CD4-positive, CD25-positive, alpha-beta regulatory T cell (primary cell): ENCODE measurements around the gene ATG13. TPM values are rescaled to one million over a fixed set of nuclear protein-coding genes. Genes with fewer than 3 reads are reported as not detected.
A peak's percentile ranks its signal among the peaks of the same experiment; 100 is the strongest.

Experiments
- ATAC-seq, 2 donors: fragments of 150-1000 bp; cut with Tn5 transposase; one replicate each; pipeline ENCODE4 v1.10.0; 2021; ENCODE audit warnings: low read depth in 2 of 2, moderate number of reproducible peaks in 2 of 2, moderate library complexity in 1 of 2
- DNase-seq, 3 donors: peaks; one replicate each; pipeline versions ENCODE4 v3.0.0 to v3.0.0-alpha.2; 2012 to 2022; ENCODE audit warnings: mixed read lengths in 1 of 3
- H3K27ac ChIP-seq: one replicate; pipeline ENCODE4 v1.7.0; 2013; ENCODE audit warnings: mild to moderate bottlenecking, low read length; ENCODE audit not compliant: insufficient read depth, poor library complexity, severe bottlenecking
- H3K27me3 ChIP-seq: one replicate; pipeline ENCODE4 v1.7.0; 2013; ENCODE audit warnings: low read length; ENCODE audit not compliant: control insufficient read depth, insufficient read depth
- H3K36me3 ChIP-seq: one replicate; pipeline ENCODE4 v1.7.0; 2013; ENCODE audit warnings: mild to moderate bottlenecking, low read length, moderate library complexity; ENCODE audit not compliant: control insufficient read depth, insufficient read depth
- H3K4me1 ChIP-seq: 2 replicates; pipeline ENCODE4 v1.7.0; 2013; ENCODE audit warnings: mild to moderate bottlenecking, low read length; ENCODE audit not compliant: insufficient read depth, control insufficient read depth, poor library complexity, severe bottlenecking
- H3K4me3 ChIP-seq: one replicate; pipeline ENCODE4 v1.7.0; 2013; ENCODE audit warnings: low read depth, mild to moderate bottlenecking, low read length, moderate library complexity
- H3K9me3 ChIP-seq, 2 experiments: 1 replicate in 1 of 2; 2 replicates in 1 of 2; pipeline ENCODE4 v1.7.0; 2013; ENCODE audit warnings: low read length in 2 of 2, mild to moderate bottlenecking in 1 of 2, moderate library complexity in 1 of 2; ENCODE audit not compliant: control insufficient read depth in 2 of 2
- H3K27ac Mint-ChIP-seq, 3 donors: one replicate each; pipeline ENCODE4 v1.8.0; 2020 to 2022; ENCODE audit warnings: mild to moderate bottlenecking in 3 of 3, mixed read lengths in 3 of 3, moderate library complexity in 2 of 3
- H3K27me3 Mint-ChIP-seq: one replicate; pipeline ENCODE4 v1.8.0; 2022; ENCODE audit warnings: mild to moderate bottlenecking, mixed read lengths
- H3K36me3 Mint-ChIP-seq: one replicate; pipeline ENCODE4 v1.8.0; 2020; ENCODE audit warnings: mixed read lengths
- H3K4me1 Mint-ChIP-seq, 4 donors: one replicate each; pipeline ENCODE4 v1.8.0; 2020 to 2022; ENCODE audit warnings: mixed read lengths in 4 of 4, mild to moderate bottlenecking in 1 of 4
- H3K4me3 Mint-ChIP-seq, 4 donors: one replicate each; pipeline ENCODE4 v1.8.0; 2020 to 2022; ENCODE audit warnings: mild to moderate bottlenecking in 4 of 4, mixed read lengths in 4 of 4, moderate library complexity in 3 of 4
- H3K9me3 Mint-ChIP-seq, 7 donors: one replicate each; pipeline ENCODE4 v1.8.0; 2020 to 2022; ENCODE audit warnings: mixed read lengths in 7 of 7, mild to moderate bottlenecking in 3 of 7, moderate library complexity in 2 of 7
- polyA plus RNA-seq, 4 donors: library from polyadenylated mRNA; unstranded; fragments of 300-500 nt; fragmentation: Illumina TruSeq; gene quantifications; one replicate each; pipeline ENCODE4 v1.2.3, GENCODE V29; 2021
- total RNA-seq: library from RNA; stranded (reverse); gene quantifications from one replicate; pipeline ENCODE4 v1.2.3, GENCODE V29; 2022

Gene ATG13
- total and polyA plus RNA-seq, 5 donors from 2014 or later = 69.0 to 135 (median 77.1) TPM

DNA sequence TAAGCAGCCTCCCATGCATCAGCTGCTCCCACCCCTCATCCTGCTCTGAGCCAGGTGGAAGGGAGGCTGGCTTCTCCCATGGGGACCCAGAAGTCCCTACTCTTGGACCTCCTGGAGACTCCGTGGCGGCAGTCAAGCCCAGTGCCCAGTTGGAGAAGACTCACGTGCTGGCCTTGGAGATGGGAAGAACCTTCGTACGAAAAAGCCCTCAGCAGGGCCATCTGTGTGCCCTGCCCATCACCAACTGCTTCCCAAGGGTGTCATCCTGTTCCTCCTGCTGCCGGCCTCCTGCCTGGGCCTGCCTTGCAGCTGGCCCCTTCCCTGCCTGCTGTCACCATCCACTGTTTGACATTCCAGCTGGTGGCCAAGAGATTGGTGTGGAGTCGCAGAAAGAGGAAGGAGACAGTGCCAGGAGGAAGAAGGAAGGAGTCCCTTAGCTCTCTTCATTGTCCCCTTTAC, 55.1 kb downstream of the ATG13 start:
- Mint-ChIP-seq H3K27ac (peak overlapping the region; percentile 86 to 95 (median 92)), H3K36me3 (peaks cover 46% of the 10 kb centered on the region), H3K4me1 (peaks cover 15 to 71% (median 40%) of the 10 kb centered on the region in 4 donors), H3K9me3 (peaks cover 0 to 2% (median 0%) of the 10 kb centered on the region in 7 donors), H3K27me3 (no peaks in the 10 kb centered on the region), H3K4me3 (peak overlapping the region in 2 of 4 donors; percentile 43 to 44)
- ATAC-seq (no peak), DNase-seq (no peak)
- H3K36me3 ChIP-seq = peaks cover 64% of the 10 kb centered on the region
- H3K4me3 ChIP-seq = no peak overlapping the region
- peaks cover 59% of the 10 kb centered on the region for H3K4me1 ChIP-seq
- H3K27me3 ChIP-seq = no peaks in the 10 kb centered on the region
- H3K27ac ChIP-seq = peak overlapping the region; percentile 55
- H3K9me3 ChIP-seq = no peaks in the 10 kb centered on the region

- H3K9me3 Mint-ChIP-seq = peaks cover 0 to 2% (median 0%) of the 10 kb centered on the region in 7 donors
- no peaks in the 10 kb centered on the region for H3K27me3 ChIP-seq
- peak overlapping the region; percentile 52 to 92 (median 91) for H3K27ac Mint-ChIP-seq
- H3K36me3 Mint-ChIP-seq = peaks cover 45% of the 10 kb centered on the region
- H3K9me3 ChIP-seq = no peaks in the 10 kb centered on the region
- H3K4me1 ChIP-seq = peaks cover 59% of the 10 kb centered on the region
- ATAC-seq (no peak), DNase-seq (no peak)
- no peak overlapping the region for H3K4me3 ChIP-seq
- H3K36me3 ChIP-seq = peaks cover 63% of the 10 kb centered on the region
- peak overlapping the region; percentile 53 for H3K27ac ChIP-seq
- H3K27me3 Mint-ChIP-seq = no peaks in the 10 kb centered on the region
- H3K4me3 Mint-ChIP-seq = peak overlapping the region in 2 of 4 donors; percentile 21 to 73
- H3K4me1 Mint-ChIP-seq = peaks cover 15 to 70% (median 39%) of the 10 kb centered on the region in 4 donors
Measured at GRCh38 chr11:46673713-46674462, 56.5 kb downstream of the ATG13 start.

DNA sequence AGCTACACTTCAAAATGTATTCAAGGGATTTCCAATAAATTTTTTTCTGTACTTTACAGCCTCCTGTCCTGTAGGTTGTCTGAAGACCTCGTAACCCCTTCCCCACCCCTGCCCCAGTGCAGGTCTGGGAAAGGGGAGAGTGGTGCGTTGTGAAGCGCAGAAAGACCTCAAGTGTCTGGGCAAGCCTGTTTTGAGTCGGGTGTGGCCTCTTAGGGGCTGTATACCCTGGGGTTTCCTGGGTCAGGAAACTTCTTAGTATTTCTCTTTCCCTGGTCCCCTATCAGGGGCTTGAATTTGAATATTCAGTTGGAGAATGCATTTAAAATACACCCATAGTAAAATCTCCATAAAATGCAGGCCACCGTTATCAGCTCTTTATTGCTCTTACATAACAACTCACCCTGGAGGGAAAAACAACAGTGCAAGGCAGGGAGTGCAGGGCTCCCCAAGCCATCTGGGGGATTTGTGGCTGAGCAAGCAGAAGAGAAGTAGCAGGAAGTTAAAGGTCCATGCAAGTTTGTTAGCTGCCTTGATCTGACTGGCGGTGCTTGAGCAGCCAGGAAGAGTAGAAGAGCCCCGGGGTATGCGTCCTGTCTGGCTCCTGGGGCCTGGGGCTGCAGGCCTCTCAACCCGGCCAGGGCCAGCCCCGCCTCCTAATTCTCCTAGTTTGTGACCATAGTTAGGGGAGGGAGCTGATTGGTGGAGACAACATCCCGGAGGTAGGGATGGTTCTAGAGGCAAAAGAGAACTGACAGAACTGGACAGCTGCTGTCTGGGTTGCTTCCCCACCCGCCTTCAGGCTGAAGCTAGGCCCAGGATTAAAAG, 57.3 kb downstream of the ATG13 start:
- peaks cover 57% of the 10 kb centered on the region for H3K4me1 ChIP-seq
- H3K36me3 ChIP-seq = peaks cover 63% of the 10 kb centered on the region
- peak overlapping the region; percentile 17 to 73 (median 46) for H3K4me3 Mint-ChIP-seq
- H3K27me3 ChIP-seq = no peaks in the 10 kb centered on the region
- H3K9me3 ChIP-seq = no peaks in the 10 kb centered on the region
- H3K27me3 Mint-ChIP-seq = no peaks in the 10 kb centered on the region
- H3K4me1 Mint-ChIP-seq = peaks cover 15 to 63% (median 34%) of the 10 kb centered on the region in 4 donors
- H3K4me3 ChIP-seq = no peak overlapping the region
- H3K27ac Mint-ChIP-seq = peak overlapping the region; percentile 80 to 93 (median 91)
- DNase-seq (peak in 2 of 3 donors; percentile 17 to 66), ATAC-seq (peak; percentile 26 to 45)
- peak overlapping the region; percentile 63 for H3K27ac ChIP-seq
- H3K9me3 Mint-ChIP-seq = peaks cover 0 to 2% (median 0%) of the 10 kb centered on the region in 7 donors
- peaks cover 37% of the 10 kb centered on the region for H3K36me3 Mint-ChIP-seq

GRCh38 chr11:46675288-46675851, 58.0 kb downstream of the ATG13 start:
- Mint-ChIP-seq H3K4me1 (peaks cover 15 to 57% (median 30%) of the 10 kb centered on the region in 4 donors), H3K27ac (peak overlapping the region; percentile 80 to 93 (median 91)), H3K36me3 (peaks cover 34% of the 10 kb centered on the region), H3K4me3 (peak overlapping the region in 2 of 4 donors; percentile 70 to 73), H3K27me3 (no peaks in the 10 kb centered on the region), H3K9me3 (peaks cover 0 to 2% (median 0%) of the 10 kb centered on the region in 7 donors)
- Histone ChIP-seq H3K27me3 (no peaks in the 10 kb centered on the region), H3K27ac (peak overlapping the region; percentile 63), H3K36me3 (peaks cover 66% of the 10 kb centered on the region), H3K9me3 (no peaks in the 10 kb centered on the region), H3K4me1 (peaks cover 50% of the 10 kb centered on the region), H3K4me3 (no peak overlapping the region)
- ATAC-seq (no peak), DNase-seq (no peak)

DNA sequence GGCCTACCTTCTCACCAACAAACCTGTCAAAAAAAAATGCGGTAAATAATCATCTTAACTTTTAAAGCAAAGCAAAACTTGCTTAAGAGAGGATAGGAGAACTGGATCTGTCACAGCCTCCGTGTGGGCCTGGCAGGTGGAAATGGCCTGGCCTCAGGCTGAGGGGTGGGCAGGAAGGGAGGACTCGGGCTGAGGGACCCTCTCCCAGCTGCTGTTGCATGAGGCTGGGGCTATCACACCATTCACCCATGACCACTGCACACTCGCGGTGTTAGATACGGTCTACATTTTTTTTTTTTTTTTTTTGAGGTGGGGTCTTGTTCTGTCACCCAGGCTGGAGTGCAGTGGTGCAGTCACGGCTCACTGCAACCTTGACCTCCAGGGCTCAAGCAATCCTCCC, 58.6 kb downstream of the ATG13 start:
- Mint-ChIP-seq H3K4me3 (no peak overlapping the region), H3K27me3 (no peaks in the 10 kb centered on the region), H3K9me3 (peaks cover 0 to 2% (median 0%) of the 10 kb centered on the region in 7 donors), H3K27ac (peak overlapping the region in 2 of 3 donors; percentile 26 to 80), H3K4me1 (peaks cover 13 to 52% (median 28%) of the 10 kb centered on the region in 4 donors), H3K36me3 (peaks cover 36% of the 10 kb centered on the region)
- Histone ChIP-seq H3K4me1 (peaks cover 45% of the 10 kb centered on the region), H3K9me3 (no peaks in the 10 kb centered on the region), H3K27ac (peak overlapping the region; percentile 44), H3K36me3 (peaks cover 67% of the 10 kb centered on the region), H3K4me3 (no peak overlapping the region), H3K27me3 (no peaks in the 10 kb centered on the region)
- DNase-seq (no peak), ATAC-seq (no peak)

DNA sequence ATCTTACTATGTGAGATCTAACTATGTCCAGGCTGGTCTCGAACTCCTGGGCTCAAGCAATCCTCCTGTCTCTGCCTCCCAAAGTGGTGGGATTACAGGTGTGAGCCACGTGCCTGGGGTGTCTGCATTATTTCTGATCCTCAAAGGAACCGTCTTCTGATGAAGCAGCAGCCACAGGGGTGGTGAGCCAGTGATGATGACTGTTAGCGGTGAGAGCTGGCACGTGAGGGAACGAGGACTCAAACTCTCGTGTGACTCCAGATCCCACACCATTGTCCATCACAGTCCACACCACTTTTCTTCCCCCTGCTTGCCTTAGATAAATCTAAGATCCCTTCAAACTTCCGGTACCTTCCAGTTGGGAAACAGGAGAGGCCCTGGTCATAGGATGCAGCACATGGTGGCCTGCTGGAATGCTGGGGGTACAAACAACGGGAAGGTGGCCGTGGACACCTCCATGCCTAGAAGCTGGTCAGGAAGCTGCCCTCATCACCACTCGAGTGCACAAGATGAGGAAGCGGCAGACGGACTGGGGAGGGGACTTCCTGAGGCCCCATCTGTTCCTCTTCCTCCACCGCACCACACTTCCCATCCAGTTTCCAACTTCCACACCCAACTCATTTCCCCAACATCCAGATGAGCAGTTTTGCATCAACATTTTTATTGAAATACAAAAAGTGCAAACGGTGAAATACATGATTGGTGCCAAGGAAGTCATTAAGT, 59.2 kb downstream of the ATG13 start:
- Mint-ChIP-seq H3K4me3 (peak overlapping the region in 1 of 4 donors; percentile 31), H3K4me1 (peaks cover 11 to 46% (median 23%) of the 10 kb centered on the region in 4 donors), H3K27me3 (no peaks in the 10 kb centered on the region), H3K9me3 (peaks cover 0 to 2% (median 0%) of the 10 kb centered on the region in 7 donors), H3K36me3 (peaks cover 33% of the 10 kb centered on the region), H3K27ac (peak overlapping the region; percentile 14 to 84 (median 82))
- no peaks in the 10 kb centered on the region for H3K27me3 ChIP-seq
- peaks cover 38% of the 10 kb centered on the region for H3K4me1 ChIP-seq
- ATAC-seq = no peak
- DNase-seq = no peak
- H3K9me3 ChIP-seq = no peaks in the 10 kb centered on the region
- peaks cover 71% of the 10 kb centered on the region for H3K36me3 ChIP-seq
- no peak overlapping the region for H3K4me3 ChIP-seq
- no peak overlapping the region for H3K27ac ChIP-seq

- ATAC-seq (no peak), DNase-seq (no peak)
- Histone ChIP-seq H3K4me3 (no peak overlapping the region), H3K27me3 (no peaks in the 10 kb centered on the region), H3K36me3 (peaks cover 72% of the 10 kb centered on the region), H3K9me3 (no peaks in the 10 kb centered on the region), H3K27ac (no peak overlapping the region), H3K4me1 (peaks cover 32% of the 10 kb centered on the region)
- Mint-ChIP-seq H3K4me3 (peak overlapping the region in 2 of 4 donors; percentile 31 to 57), H3K27me3 (no peaks in the 10 kb centered on the region), H3K9me3 (peaks cover 0 to 2% (median 0%) of the 10 kb centered on the region in 7 donors), H3K27ac (peak overlapping the region in 2 of 3 donors; percentile 82 to 84), H3K36me3 (peaks cover 27% of the 10 kb centered on the region), H3K4me1 (peaks cover 11 to 40% (median 18%) of the 10 kb centered on the region in 4 donors)
Measured at GRCh38 chr11:46677169-46677568, 59.8 kb downstream of the ATG13 start.
